T-helper 2 cell (primary cell): ENCODE measurements around the gene KCNJ15.

Source experiments
- DNase-seq, 5 experiments: peaks; one replicate each; pipeline versions ENCODE4 v3.0.0 to v3.0.0-alpha.2; 2012 to 2022

KCNJ15 gene

GRCh38 chr21:38299671-38300070, 42.9 kb downstream of the KCNJ15 start:
- no peak for DNase-seq

GRCh38 chr21:38300141-38300578, 43.4 kb downstream of the KCNJ15 start:
- DNase-seq = peak in 1 of 5 experiments; percentile 81

GRCh38 chr21:38301321-38302214, 44.8 kb downstream of the KCNJ15 start:
- no peak for DNase-seq

- no peak for DNase-seq
Measured at GRCh38 chr21:38303300-38303699, 46.5 kb downstream of the KCNJ15 start.

GRCh38 chr21:38306433-38307141, 49.8 kb downstream of the KCNJ15 start:
- peak in 1 of 5 experiments; percentile 60 for DNase-seq

- DNase-seq = no peak
Measured at GRCh38 chr21:38307771-38308531, 51.2 kb downstream of the KCNJ15 start.

- no peak for DNase-seq
Measured at GRCh38 chr21:38308532-38309119, 51.8 kb downstream of the KCNJ15 start.

GRCh38 chr21:38310646-38311485, 54.1 kb downstream of the KCNJ15 start:
- DNase-seq = no peak

- DNase-seq = no peak
Measured at GRCh38 chr21:38311765-38312164, 55.0 kb downstream of the KCNJ15 start.

GRCh38 chr21:38312822-38313221, 56.0 kb downstream of the KCNJ15 start:
- no peak for DNase-seq

- no peak for DNase-seq
Measured at GRCh38 chr21:38314558-38314957, 57.8 kb downstream of the KCNJ15 start.

- no peak for DNase-seq
Measured at GRCh38 chr21:38315122-38315521, 58.3 kb downstream of the KCNJ15 start.

- DNase-seq = no peak
Measured at GRCh38 chr21:38319781-38320180, 63.0 kb downstream of the KCNJ15 start.

- no peak for DNase-seq
Measured at GRCh38 chr21:38321568-38321967, 64.8 kb downstream of the KCNJ15 start.

GRCh38 chr21:38322311-38322950, 65.6 kb downstream of the KCNJ15 start:
- DNase-seq = no peak

- peak in 1 of 5 experiments; percentile 38 for DNase-seq
Measured at GRCh38 chr21:38323721-38324531, 67.1 kb downstream of the KCNJ15 start.

GRCh38 chr21:38325216-38325615, 68.4 kb downstream of the KCNJ15 start:
- DNase-seq = no peak

- DNase-seq = no peak
Measured at GRCh38 chr21:38325731-38326420, 69.1 kb downstream of the KCNJ15 start.

- no peak for DNase-seq
Measured at GRCh38 chr21:38326429-38326828, 69.6 kb downstream of the KCNJ15 start.

GRCh38 chr21:38326899-38327298, 70.1 kb downstream of the KCNJ15 start:
- no peak for DNase-seq
